ENCODE data around the gene CADM1.

CADM1 gene

DNA sequence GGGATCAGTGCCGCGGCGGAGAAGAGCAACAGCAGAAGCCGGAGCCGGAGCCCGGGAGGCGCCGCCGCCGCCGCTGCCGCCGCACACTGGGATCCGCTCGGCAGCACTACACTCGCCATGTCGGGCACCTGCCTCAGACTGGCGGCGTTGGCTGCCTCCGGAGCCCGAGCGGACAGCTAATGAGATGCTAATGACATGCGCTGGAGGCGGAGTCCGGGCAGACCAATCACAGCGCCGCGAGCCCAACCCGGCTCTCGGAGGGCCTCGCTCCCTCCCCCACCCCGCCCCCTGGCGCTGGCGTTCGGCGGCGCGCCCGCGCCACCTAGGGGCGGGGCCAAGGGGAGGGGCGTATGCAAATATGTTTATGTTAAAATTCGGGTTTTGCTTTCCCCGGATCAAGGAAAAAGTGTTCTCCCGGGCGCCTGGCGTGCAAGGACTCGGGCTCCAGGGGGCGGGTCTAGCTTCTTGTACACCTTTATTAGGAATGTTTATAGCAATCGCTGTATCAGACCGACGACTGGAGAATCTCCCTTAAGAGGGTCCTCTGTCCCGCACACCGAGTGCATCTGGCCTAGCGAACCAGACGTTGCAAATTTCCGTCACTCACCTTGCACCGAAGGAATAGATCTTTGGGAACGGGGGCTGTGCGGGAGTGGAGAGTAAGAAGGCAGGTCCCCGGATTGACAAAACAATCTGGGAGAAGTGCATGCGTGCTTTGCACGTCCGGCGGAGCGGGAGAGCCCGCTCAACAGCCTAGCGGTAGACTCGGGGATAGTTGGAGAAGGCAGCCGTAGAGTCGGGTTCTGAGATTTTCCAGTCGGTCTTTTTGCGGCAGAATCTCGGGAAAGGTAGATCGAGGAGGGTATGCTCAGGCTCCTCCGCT is at the start of gene CADM1:
Gene CADM1, minus strand, starts transcription at position 140 of the 883 bp plus-strand sequence.
- DNase-seq, result peak; percentile 73

DNA sequence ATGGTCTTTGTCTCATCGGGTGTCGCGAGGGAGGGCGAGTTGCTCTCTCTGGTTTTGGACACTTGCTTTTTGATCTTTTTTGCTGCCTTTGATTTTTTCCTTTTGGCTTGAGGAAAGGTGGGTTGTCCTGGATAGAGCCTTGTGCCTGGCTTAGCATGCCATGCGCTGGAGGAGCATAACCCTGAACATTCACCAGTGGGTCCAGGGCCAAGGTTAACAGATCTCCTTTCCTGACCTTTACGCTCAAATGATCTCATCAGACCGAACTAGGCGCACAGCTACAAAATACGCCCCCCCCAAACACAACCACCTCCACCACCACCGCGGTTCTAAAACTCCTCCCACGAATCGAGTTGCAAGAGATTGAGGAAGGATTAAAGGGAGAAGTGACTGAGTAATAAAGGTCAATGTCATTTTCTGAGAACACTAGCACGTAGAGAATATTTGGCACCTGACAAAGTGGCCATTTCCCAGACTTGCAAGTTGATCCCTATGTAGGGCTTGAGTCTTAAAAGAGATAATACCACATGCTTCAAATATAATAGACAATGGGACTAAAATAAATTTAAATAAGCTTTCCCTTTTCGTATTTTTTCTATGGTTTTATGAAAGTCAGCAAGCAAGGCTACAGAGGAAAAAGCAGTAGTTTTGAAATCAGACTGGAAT is 48.7 kb upstream of the CADM1 start:
- no peak for DNase-seq

- DNase-seq, result no peak
Observed at GRCh38 chr11:115552151-115552772, 48.0 kb upstream of the CADM1 start.

- no peak for DNase-seq
Observed at GRCh38 chr11:115550291-115551059, 46.3 kb upstream of the CADM1 start.

- no peak for DNase-seq
Observed at GRCh38 chr11:115548878-115549528, 44.8 kb upstream of the CADM1 start.

DNA sequence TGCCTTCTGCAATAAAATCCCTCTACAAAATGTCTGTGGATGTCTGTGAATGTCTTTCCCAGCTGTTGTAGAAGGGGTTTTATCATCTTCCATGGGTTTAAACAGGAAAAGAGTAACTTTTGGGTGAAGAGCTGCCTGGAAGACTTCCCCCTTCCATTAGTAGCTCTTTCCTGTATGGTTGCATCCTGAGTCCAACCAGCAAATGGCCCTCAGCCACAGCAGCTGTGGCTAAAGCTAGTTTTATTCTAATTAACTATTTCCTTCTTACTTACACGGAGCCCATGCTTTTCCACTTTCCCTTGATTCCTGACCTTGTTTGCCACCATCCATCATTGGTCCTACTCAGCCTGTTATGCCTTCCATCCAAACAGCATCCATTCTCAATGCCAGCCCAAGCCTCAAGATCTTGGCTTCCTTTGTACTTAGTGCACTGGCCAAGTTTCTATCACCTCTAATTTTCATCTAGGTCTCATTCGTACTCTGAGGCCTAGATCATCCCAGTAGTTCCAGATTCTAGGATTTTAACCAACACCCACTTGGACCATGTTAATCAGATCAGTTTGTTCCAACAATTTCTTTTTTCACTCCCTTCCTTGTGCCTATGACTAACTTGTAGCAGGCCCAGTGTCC is 41.5 kb upstream of the CADM1 start:
- no peak for DNase-seq

- no peak for DNase-seq
Observed at GRCh38 chr11:115544422-115544948, 40.3 kb upstream of the CADM1 start.

DNA sequence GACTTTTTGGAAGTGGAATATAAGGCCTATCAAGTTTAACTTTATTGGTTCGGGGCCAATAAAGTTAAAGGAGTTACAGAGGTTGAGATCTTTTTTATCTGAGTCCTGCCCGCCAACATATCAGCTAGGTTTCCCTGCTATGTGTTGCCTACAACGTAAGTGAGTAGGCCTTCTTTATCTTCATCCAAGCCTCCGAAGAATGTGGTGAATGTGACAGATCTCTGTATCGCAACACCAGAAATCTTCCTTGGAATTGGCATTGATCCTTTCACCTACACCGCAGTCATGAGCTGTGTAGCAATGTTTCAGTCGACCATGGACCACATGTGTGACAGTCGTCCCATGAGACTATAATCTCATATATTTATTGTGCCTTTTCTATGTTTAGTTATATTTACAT is 37.3 kb upstream of the CADM1 start:
- DNase-seq, result no peak

GRCh38 chr11:115539844-115540243 is 35.6 kb upstream of the CADM1 start:
- DNase-seq, result no peak

DNA sequence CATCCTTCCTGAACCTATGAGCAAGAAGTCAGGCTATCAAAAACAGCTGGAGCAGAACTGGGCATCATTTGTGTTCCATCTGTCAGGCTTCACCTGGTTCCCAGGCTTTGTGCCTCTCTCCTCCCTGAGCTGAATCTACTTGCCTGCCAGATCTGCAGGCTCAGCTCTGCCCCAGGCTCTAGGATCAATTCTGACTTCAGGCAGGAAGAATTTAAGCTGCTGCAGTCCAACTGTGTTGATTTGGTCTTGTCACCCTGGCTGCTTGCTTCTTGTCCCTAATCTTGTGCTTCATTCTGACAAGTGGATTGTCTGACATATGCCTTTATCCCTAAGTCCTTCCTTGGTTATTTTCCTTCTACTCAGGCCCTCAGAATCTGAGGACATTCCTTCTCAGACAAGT is 31.6 kb upstream of the CADM1 start:
- DNase-seq, result no peak

DNA sequence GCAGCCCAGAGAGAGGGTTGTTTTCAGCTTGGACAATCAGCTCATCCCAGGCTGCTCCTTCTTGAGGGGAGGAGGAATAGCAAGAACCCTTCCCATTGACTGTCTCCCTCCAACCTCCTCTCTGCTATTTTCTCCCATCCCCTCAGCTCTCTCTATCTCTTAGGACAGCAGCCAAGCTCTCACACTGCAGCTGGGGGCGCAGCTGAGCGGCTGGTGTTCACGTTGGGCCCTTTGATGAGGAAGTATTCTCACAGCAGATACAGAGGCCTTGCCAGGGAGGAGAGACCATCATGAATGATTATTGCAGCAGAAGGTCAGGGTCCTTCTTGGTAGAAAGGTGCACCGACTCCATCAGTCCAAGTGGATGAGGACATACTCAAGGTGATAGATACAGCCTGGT is 26.5 kb upstream of the CADM1 start:
- DNase-seq, result no peak

DNA sequence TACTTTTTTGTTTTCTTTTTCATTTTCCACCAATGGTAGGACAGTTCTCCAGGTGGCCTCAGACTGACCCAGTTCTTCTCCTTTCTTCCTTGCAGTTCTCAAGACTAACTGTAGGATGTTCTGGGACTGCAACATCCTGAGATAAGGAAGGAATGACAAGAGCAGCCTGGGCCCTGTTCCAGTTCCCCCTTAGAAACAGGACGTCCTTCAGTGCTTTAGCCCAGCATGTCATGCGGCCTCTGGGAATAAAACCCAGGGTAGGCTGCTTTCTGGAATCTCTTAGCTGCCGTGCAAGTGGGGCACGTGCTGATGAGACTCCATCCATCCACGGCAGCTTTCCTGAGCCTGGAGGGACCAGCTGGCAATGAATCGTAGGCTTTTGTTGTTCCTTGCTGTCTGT is 24.0 kb upstream of the CADM1 start:
- DNase-seq, result no peak

DNA sequence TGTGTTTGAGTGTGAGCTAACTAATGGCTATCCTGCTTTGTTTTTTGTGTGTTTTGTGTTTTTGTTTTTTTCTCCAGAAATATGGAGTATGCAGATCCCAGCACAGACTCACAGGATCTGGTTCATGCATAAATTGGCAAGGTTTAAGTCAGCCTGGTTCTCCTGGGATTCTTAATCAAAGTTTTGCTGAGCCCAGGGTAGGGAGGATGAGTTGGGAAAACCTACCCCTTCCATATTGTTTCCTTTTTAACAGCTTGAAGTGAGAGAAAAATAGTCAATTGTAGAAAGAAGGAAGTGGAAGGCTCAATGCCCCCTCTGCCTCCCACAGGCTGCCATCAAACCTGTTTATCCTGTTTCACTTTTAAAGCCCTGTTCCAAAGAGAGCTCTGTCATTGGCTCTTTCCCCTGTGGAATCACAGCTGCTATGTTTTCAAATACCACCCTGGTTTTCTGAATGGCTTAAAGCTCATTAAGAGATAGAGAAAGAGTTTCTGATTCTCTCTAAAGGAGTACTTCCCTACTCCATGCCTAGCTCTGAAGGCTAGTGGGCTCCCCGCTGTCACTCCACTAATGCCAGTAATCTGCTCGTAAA is 23.4 kb upstream of the CADM1 start:
- no peak for DNase-seq

- DNase-seq, result no peak
Observed at GRCh38 chr11:115525531-115526006, 21.4 kb upstream of the CADM1 start.

DNA sequence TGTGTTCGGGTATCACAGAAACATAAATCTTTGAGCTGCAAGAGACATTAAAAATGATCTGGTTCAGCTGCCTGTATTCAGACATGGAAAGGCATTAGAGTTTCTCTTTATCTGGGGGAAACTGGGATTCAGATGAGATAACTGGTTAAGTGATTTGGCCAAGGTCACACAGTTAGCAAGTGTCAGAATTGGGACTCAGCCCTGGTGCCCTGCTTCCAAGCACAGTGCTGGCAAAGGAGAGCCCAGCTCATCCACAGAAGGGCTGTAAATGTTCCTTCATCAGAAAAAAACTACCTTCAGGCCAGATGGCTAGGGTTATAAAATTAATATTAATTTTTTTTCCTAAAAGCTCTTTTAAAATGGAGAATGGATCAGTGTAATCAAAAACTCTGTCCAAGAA is 20.4 kb upstream of the CADM1 start:
- no peak for DNase-seq

- DNase-seq, result no peak
Observed at GRCh38 chr11:115523727-115524399, 19.6 kb upstream of the CADM1 start.

DNA sequence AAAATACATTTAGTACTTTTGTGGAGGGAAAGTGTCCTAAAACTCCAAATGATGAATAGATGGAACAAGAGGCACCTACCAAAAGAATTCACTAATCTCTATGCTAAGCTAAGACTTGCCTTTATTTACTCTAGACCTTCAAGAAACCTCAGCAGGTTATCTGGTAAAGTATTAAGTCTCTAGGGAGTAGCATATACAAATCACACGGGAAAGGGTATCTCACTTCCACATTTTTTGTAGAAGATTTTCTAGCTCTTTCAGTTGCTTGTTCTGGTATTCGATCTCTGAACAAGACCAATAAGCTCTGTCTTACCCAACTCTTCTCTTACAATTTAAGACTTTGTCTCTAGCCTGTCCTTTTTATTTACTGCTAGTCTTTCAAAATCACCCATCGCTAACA is 18.1 kb upstream of the CADM1 start:
- DNase-seq, result no peak

- no peak for DNase-seq
Observed at GRCh38 chr11:115521825-115522224, 17.6 kb upstream of the CADM1 start.

DNA sequence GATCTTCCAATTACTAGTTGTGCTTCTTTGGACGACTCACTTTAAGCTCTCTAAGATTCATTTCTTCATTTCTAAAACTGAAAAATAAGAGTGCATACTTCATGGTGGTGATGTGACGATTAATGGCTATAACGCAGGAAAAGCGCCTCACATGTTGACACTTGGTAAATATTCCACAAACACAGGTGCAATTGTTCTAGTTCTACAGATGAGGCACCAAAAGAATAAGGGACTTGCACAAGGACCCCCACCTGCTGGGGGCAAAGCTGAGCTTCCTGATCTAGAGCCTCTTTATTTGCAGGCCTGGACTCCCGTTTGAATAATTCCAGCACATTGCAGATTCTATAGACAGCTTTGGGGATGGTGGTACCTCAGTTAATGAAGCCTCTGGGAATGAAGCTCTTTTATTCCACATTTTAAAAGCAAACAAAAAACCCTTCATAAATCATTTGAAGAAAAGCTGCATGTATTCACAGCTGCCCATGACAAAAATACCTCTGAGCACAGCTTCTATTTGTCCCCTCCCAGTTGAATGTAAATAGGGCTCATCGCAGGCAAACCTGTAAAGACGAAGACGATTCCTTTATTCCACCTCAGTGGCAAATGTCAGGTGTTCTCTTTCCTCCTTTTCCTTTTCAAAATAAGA is 14.9 kb upstream of the CADM1 start:
- DNase-seq, result no peak

Measured in stimulated activated CD4-positive, alpha-beta T cell treated with anti-CD3 and anti-CD28 coated beads, Interleukin-4, amount 100 ng/mL, for 24 hours (primary cell).